Omental fat pad (tissue), 4 donors: Measurements from ENCODE around the gene GREB1. TPM values are rescaled to one million over a fixed set of nuclear protein-coding genes. Genes with fewer than 3 reads are reported as not detected.

ENCODE experiments used
- ATAC-seq: fragments of 150-250 bp; one replicate; pipeline ENCODE4 v1.9.1; 2016; ENCODE audit warnings: mild to moderate bottlenecking, moderate library complexity; ENCODE audit not compliant: low FRiP score
- DNase-seq: peaks from one replicate; pipeline ENCODE4 v3.0.0-alpha.2; 2019; ENCODE audit warnings: low spot score
- CTCF ChIP-seq, 3 donors: fragments of 450-650 bp; IDR thresholded peaks; one replicate each; pipeline ENCODE4 v1.5.1; 2016 to 2017; ENCODE audit warnings: antibody characterized with exemption in 3 of 3, mild to moderate bottlenecking in 3 of 3, moderate library complexity in 2 of 3
- total RNA-seq, 4 donors: library from RNA; depleted of rRNA; stranded (reverse); fragments of >200 nt; gene quantifications; one replicate each; pipeline ENCODE4 v1.1.0, GENCODE V29; 2016

The GREB1 gene
- total RNA-seq, 4 donors from 2014 or later, result 1.9 to 12.4 (median 4.1) TPM

DNA sequence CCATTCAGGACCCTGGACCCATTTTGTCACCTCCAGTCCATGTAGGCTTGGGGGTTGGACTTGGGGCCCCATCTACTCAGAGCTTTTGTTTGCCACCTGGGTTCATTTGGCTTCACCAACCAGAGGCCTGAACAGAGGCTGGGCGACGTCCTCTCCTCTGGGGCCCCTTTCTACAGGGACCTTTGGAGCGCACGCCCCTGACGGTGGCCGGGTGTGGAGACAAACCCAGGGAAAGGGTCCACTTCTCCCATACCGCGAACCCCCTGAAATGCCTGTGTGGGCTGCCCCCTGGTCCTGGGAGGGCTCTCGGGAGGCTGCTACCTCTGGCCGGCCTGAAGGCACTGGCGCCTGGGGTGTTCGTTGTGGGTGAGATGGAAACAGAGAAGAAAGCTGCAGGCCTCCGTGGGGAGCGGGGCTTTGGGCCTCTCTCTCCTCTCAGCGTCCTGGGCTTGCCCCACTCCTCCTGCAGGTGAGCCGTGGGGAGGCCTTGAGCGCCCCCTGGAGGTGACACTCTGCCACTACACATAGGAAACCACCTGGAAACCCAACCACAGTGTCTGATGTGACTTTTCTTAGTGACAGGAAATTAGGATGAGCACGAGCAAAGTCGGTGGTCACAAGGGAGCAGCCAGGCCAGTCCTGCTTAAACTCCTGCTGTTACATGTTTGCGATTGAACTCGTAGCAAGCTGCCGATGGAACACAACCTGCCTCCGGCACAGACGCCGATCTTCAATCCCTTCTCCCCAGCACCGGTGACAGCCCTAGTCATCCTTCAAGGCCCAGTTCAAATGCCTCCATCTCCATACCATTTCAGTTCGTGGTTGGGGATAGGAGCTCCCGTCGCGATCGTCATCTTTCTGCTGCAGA, 148.1 kb downstream of the GREB1 start:
- DNase-seq (no peak), ATAC-seq (no peak)
- no peak for TF ChIP-seq CTCF (IDR thresholded peaks at IDR 0.05)

- ATAC-seq (no peak), DNase-seq (no peak)
- no peak for TF ChIP-seq CTCF (IDR thresholded peaks at IDR 0.05)
Observed at GRCh38 chr2:11682590-11682915, 148.7 kb downstream of the GREB1 start.

DNA sequence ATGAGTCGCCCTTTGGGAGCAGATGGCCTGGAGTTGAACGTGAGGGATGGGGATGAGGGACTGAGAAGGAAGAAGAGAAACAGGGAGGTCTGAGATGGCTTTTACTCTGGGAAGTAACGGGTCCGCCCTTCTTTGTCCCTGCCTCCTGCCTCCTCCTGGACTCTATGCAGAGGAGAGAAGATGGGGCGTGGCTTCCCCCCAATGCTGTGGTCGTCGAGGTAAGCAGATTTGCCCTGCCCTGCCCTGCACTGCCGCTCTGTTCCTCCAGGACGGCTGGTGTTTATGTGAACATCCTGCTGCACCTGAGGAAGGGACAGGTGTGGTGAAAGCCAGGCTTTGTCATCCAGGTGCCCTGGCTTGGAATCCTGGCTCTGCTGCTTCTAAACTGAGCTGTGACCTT, 149.6 kb downstream of the GREB1 start:
- ATAC-seq, result no peak
- TF ChIP-seq CTCF (IDR thresholded peaks at IDR 0.05), result no peak
- no peak for DNase-seq

DNA sequence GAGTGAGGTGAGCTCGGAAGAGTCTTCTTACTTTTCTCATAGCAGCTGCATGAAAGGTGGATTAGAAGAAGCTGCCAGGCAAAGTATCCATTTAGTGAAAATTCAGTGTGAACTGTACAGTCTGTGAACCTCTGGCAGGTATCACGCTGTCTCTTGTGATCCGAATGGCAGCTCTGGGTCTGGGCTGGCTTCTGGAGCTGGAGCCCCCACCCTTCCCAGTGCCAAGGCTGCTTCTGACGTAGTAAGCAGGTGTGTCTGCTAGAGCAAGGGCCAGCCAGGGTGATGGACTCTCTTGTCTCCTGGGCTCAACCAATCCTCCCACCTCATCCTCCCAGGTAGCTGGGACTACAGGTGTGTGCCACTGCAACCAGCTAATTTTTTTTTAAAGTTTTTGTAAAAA, 150.1 kb downstream of the GREB1 start:
- ATAC-seq (no peak), DNase-seq (no peak)
- TF ChIP-seq CTCF (IDR thresholded peaks at IDR 0.05), result no peak

DNA sequence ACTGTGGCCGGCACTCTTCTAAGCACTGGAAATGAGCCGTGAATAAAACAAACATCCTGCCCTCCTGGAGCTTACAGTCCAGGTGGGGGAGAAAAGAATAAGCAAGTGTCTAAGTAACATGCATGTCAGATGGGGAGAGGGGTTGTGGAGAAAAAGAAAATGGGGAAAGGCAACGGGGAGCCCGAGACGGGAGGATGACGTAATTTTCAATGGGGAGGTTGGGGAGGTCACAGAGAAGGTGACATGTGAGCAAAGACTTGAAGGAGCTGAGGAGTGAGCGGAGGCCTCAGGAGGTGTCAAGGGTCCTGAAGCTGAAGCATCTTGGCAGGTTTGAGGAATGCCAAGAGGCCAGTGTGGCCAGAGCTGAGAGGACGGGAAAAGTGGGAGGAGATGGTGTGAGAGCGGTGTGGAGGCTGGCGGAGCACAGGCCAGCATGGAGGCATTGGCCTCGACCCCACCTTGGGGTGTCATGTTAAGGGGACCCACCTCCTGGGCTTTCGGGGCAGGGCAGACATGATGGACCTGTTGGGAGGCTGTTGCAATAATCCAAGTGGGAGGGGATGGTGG, 151.1 kb downstream of the GREB1 start:
- no peak for DNase-seq
- TF ChIP-seq CTCF (IDR thresholded peaks at IDR 0.05), result no peak
- no peak for ATAC-seq

- no peak for TF ChIP-seq CTCF (IDR thresholded peaks at IDR 0.05)
- ATAC-seq (no peak), DNase-seq (no peak)
Observed at GRCh38 chr2:11685906-11686470, 152.1 kb downstream of the GREB1 start.

DNA sequence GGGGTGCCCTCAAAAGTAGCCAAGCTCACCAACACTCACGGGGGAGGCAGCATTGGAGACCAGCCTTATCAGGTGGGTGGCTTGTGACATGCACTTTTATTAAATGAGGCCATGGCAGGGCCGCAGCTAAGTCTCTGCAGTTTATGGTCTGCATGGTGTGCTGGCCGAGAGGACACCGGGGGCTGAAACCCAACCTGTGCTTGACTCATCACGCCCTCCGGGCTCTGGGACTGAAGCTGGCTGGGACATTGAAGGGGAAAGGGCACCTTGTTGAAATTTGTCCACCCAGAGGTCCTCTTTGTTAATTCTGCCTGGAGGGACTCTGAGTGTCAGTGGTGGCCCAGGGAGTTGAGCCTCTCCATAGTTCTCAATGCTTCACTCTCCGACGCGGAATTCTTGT, 153.9 kb downstream of the GREB1 start:
- DNase-seq, result no peak

More for the DNA sequence above, 153.9 kb downstream of the GREB1 start:
- TF ChIP-seq CTCF (IDR thresholded peaks at IDR 0.05), result no peak
- no peak for ATAC-seq
